Stimulated activated naive CD8-positive, alpha-beta T cell treated with anti-CD3 and anti-CD28 coated beads, Interleukin-15, Interleukin-2, amounts not matched to agents 100 ng/mL and 50 ng/mL, for 24 hours (primary cell): ENCODE data around the gene CGB8.
"Not testable (repeated sequence)": the region's sequence is repeated elsewhere in the genome, so short reads cannot be mapped to it uniquely, and the experiment has no call there.

Source experiments
- H3K27ac Mint-ChIP-seq: one replicate; pipeline ENCODE4 v1.8.0; 2021; ENCODE audit warnings: mild to moderate bottlenecking, mixed read lengths
- H3K27me3 Mint-ChIP-seq: one replicate; pipeline ENCODE4 v1.8.0; 2021; ENCODE audit warnings: mixed read lengths
- H3K36me3 Mint-ChIP-seq: one replicate; pipeline ENCODE4 v1.8.0; 2021; ENCODE audit warnings: low read depth, mixed read lengths
- H3K4me1 Mint-ChIP-seq: one replicate; pipeline ENCODE4 v1.8.0; 2021; ENCODE audit warnings: low read depth, mixed read lengths
- H3K4me3 Mint-ChIP-seq: one replicate; pipeline ENCODE4 v1.8.0; 2021; ENCODE audit warnings: mild to moderate bottlenecking, mixed read lengths
- H3K9me3 Mint-ChIP-seq: one replicate; pipeline ENCODE4 v1.8.0; 2021; ENCODE audit warnings: mixed read lengths

CGB8 gene

GRCh38 chr19:49049011-49049410 is at the start of gene CGB8:
CGB8 (minus strand) TSS chr19:49049111; CDS start chr19:49048739, 372 bp downstream.
- not testable (repeated sequence) for H3K4me3 Mint-ChIP-seq, H3K27ac Mint-ChIP-seq, H3K27me3 Mint-ChIP-seq, H3K36me3 Mint-ChIP-seq, H3K4me1 Mint-ChIP-seq, H3K9me3 Mint-ChIP-seq

DNA sequence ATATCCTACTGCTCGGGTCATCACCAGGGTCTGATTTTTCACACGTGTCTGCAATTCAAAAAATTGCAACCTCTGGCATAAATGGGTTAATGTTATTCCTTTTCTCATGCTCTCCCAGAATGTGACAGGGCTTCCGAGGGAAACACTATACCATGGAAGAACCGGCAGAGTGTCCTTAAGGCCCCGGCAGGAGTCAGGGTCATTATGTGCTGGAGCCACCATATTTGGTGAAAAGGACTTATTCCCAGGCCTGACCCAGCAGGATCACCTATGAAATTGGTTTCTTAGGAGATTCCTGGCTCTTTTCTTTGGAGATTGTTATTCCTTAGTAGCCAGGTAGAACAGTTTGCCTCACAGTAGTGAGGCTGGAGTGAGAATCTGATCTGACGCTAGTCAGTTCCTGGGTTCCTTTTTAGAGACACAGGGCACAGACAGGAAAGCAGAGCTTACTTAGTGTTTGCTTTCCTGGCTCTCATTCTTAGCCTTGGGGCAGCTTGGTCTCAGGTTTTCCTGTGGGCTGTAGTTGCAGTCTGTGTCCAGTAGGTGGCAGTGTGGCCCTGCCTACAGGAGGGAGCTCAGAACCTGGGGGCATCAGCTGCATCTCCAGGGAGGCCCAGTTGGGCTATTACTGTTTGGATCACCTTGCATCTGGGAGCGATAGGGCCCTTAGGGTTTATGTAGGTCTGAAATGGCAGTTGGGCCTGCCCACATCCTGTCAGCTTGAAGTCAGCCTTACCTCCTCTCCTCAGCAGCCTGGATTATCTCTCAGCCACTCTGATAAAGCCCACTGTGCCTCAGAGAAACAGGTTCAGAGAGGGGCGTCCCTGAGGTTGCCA is 48.8 kb upstream of the CGB8 start:
- no peaks in the 10 kb centered on the region for H3K4me1 Mint-ChIP-seq
- H3K9me3 Mint-ChIP-seq = no peaks in the 10 kb centered on the region
- no peak overlapping the region for H3K27ac Mint-ChIP-seq
- H3K27me3 Mint-ChIP-seq = no peaks in the 10 kb centered on the region
- H3K36me3 Mint-ChIP-seq = peaks cover 66% of the 10 kb centered on the region
- no peak overlapping the region for H3K4me3 Mint-ChIP-seq

- H3K27ac Mint-ChIP-seq = peak overlapping the region; percentile 21
- H3K36me3 Mint-ChIP-seq = peaks cover 71% of the 10 kb centered on the region
Measured at GRCh38 chr19:49094505-49095482, 45.9 kb upstream of the CGB8 start.

DNA sequence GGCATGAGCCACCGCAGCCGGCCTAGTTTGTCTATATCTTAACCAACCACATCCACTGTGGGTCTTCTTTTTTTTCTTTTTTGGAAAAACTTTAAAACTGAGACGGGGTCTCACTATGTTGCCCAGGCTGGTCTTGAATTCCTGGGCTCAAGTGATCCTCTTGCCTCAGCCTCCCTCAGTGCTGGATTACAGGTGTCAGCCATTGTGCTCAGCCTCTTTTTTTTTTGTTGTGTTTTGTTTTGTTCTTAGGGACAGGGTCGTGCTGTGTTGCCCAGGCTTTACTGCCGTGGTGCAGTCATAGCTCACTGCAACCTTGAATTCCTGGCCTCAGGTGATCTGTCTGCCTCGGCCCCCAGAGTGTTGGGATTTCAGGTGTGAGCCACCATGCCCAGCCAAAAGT is 43.8 kb upstream of the CGB8 start:
- Mint-ChIP-seq H3K27ac (no peak overlapping the region), H3K9me3 (no peaks in the 10 kb centered on the region), H3K4me1 (peaks cover 32% of the 10 kb centered on the region), H3K27me3 (no peaks in the 10 kb centered on the region), H3K4me3 (no peak overlapping the region), H3K36me3 (peaks cover 65% of the 10 kb centered on the region)

More at GRCh38 chr19:49094505-49095482, 45.9 kb upstream of the CGB8 start:
- Mint-ChIP-seq H3K4me3 (no peak overlapping the region), H3K27me3 (no peaks in the 10 kb centered on the region), H3K9me3 (no peaks in the 10 kb centered on the region), H3K4me1 (peaks cover 20% of the 10 kb centered on the region)

- peaks cover 66% of the 10 kb centered on the region for H3K36me3 Mint-ChIP-seq
- H3K4me1 Mint-ChIP-seq = peaks cover 44% of the 10 kb centered on the region
- no peaks in the 10 kb centered on the region for H3K9me3 Mint-ChIP-seq
- H3K4me3 Mint-ChIP-seq = no peak overlapping the region
- peak overlapping the region; percentile 59 for H3K27ac Mint-ChIP-seq
- no peaks in the 10 kb centered on the region for H3K27me3 Mint-ChIP-seq
Measured at GRCh38 chr19:49091391-49092038, 42.6 kb upstream of the CGB8 start.

DNA sequence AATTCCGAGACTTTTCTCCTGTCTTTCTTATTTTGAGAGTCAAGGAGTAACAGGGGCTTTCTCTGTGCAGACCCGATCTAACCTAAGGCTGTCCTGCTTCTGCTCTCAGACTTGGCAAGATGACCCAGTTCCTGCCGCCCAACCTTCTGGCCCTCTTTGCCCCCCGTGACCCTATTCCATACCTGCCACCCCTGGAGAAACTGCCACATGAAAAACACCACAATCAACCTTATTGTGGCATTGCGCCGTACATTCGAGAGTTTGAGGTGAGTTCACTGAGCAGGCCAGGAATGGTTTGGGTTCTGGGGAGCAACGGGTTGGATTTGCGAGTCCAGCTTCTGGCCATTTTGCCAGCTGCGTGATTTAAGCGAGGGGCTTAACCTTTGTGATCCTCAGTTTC is 37.4 kb upstream of the CGB8 start:
- no peaks in the 10 kb centered on the region for H3K27me3 Mint-ChIP-seq
- H3K27ac Mint-ChIP-seq = peak overlapping the region; percentile 94
- no peaks in the 10 kb centered on the region for H3K9me3 Mint-ChIP-seq
- H3K4me3 Mint-ChIP-seq = peak overlapping the region; percentile 95
- H3K4me1 Mint-ChIP-seq = peaks cover 53% of the 10 kb centered on the region
- H3K36me3 Mint-ChIP-seq = peaks cover 44% of the 10 kb centered on the region

- peaks cover 50% of the 10 kb centered on the region for H3K4me1 Mint-ChIP-seq
- no peaks in the 10 kb centered on the region for H3K27me3 Mint-ChIP-seq
Measured at GRCh38 chr19:49085868-49086232, 36.9 kb upstream of the CGB8 start.

GRCh38 chr19:49085020-49085867 is 36.3 kb upstream of the CGB8 start, which contains the start of gene SNRNP70:
SNRNP70 (plus strand) TSS chr19:49085451; CDS start chr19:49086415, 964 bp downstream.
- peak within 1 kb of the TSS; percentile 95 for H3K4me3 Mint-ChIP-seq
- peak within 1 kb of the TSS; percentile 94 for H3K27ac Mint-ChIP-seq
- no peaks in the 10 kb centered on the region for H3K9me3 Mint-ChIP-seq
- peaks cover 44% of the 10 kb centered on the region for H3K4me1 Mint-ChIP-seq
- peaks cover 35% of the 10 kb centered on the region for H3K36me3 Mint-ChIP-seq
- H3K27me3 Mint-ChIP-seq = no peaks in the 10 kb centered on the region

More at GRCh38 chr19:49085868-49086232, 36.9 kb upstream of the CGB8 start:
- H3K27ac Mint-ChIP-seq = peak overlapping the region; percentile 94
- peaks cover 41% of the 10 kb centered on the region for H3K36me3 Mint-ChIP-seq
- H3K4me3 Mint-ChIP-seq = peak overlapping the region; percentile 95
- no peaks in the 10 kb centered on the region for H3K9me3 Mint-ChIP-seq

DNA sequence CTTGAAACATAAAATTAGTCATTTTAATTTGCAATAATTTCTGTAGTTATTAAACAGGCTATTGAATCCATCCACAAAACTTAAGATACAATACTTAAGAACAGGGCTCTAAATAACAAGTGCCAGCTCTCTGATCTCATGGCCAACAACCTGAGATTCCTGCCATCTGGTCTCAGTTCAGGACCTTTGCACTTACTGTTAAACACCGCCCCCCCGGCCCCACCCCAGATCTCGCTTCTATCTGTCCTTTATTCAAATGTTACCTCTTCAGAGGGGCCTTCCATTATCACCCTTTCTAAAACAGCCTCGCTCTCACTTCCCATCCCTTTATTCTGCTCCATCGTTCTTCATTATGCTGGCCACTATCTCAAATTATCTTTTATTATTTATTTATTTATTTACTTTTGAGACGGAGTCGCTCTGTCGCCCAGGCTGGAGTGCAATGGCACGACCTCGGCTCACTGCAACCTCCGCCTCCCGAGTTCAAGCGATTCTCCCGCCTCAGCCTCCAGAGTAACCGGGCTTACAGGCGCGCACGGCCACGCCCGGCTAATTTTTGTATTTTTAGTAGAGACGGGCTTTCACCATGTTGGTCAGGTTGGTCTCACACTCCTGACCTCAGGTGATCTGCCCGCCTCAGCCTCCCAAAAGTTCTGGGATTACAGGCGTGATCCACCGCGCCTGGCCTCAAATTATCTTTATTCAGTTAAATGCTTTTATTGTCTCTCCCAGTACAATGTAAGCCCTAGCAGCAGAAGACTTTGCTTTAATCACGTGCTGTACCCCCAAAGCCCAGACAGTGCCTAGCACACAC is 35.5 kb upstream of the CGB8 start:
- Mint-ChIP-seq H3K4me1 (peaks cover 41% of the 10 kb centered on the region), H3K4me3 (peak overlapping the region; percentile 95), H3K9me3 (no peaks in the 10 kb centered on the region), H3K27ac (peak overlapping the region; percentile 94), H3K27me3 (no peaks in the 10 kb centered on the region), H3K36me3 (peaks cover 29% of the 10 kb centered on the region)

GRCh38 chr19:49081273-49081672 is 32.4 kb upstream of the CGB8 start:
- Mint-ChIP-seq H3K36me3 (peaks cover 10% of the 10 kb centered on the region), H3K9me3 (no peaks in the 10 kb centered on the region), H3K27me3 (peaks cover 3% of the 10 kb centered on the region), H3K4me3 (no peak overlapping the region), H3K4me1 (peaks cover 15% of the 10 kb centered on the region), H3K27ac (no peak overlapping the region)

GRCh38 chr19:49080392-49080791 is 31.5 kb upstream of the CGB8 start:
- peaks cover 7% of the 10 kb centered on the region for H3K27me3 Mint-ChIP-seq
- no peaks in the 10 kb centered on the region for H3K9me3 Mint-ChIP-seq
- no peak overlapping the region for H3K27ac Mint-ChIP-seq
- H3K36me3 Mint-ChIP-seq = peaks cover 4% of the 10 kb centered on the region
- H3K4me1 Mint-ChIP-seq = peaks cover 10% of the 10 kb centered on the region
- no peak overlapping the region for H3K4me3 Mint-ChIP-seq

DNA sequence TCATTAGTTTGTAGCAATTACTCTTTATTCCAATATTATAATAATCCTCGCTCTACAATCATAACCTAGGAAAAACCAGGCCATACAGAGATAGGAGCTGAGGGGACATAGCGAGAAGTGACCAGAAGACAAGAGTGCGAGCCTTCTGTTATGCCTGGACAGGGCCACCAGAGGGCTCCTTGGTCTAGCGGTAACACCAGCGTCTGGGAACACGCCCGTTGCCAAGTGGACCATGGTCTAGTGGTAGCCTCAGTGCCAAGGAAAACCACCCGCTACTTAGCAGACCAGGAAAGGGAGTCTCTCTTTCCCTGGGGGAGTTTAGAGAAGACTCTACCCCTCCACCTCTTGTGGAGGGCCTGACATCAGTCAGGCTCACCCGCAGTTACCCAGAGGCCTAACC is 26.0 kb upstream of the CGB8 start:
- H3K36me3 Mint-ChIP-seq, H3K9me3 Mint-ChIP-seq: not testable (repeated sequence)
- H3K27me3 Mint-ChIP-seq = peaks cover 42% of the 10 kb centered on the region

More for the DNA sequence above, 26.0 kb upstream of the CGB8 start:
- peaks cover 11% of the 10 kb centered on the region for H3K4me1 Mint-ChIP-seq
- H3K27ac Mint-ChIP-seq, H3K4me3 Mint-ChIP-seq: not testable (repeated sequence)
